GM23338 (cell line): ENCODE results near the gene ABCB6. TPM values are rescaled to one million over a fixed set of nuclear protein-coding genes. Genes with fewer than 3 reads are reported as not detected.

Experiments used
- ATAC-seq: fragments of 200-7000 bp; cut with Tn5 transposase; 3 replicates; pipeline ENCODE4 v1.9.1; 2020
- DNase-seq: peaks from one replicate; pipeline ENCODE4 v3.0.0-alpha.2; 2015; ENCODE audit warnings: low spot score
- H2AFZ ChIP-seq: fragments of 200-600 bp; sonication (generic); 2 replicates; pipeline ENCODE4 v1.8.0; 2016; ENCODE audit warnings: antibody characterized with exemption, mild to moderate bottlenecking, moderate library complexity
- H3F3A ChIP-seq: fragments of 200-600 bp; sonication (generic); replicated peaks from 2 replicates; pipeline ENCODE4 v1.8.0; 2017; ENCODE audit warnings: antibody characterized with exemption, mixed run types, low read depth
- H3K27ac ChIP-seq: fragments of 200-600 bp; sonication (generic); 2 replicates; pipeline ENCODE4 v1.6.1; 2016; ENCODE audit warnings: low read depth
- H3K27me3 ChIP-seq: fragments of 200-600 bp; sonication (generic); 2 replicates; pipeline ENCODE4 v1.8.0; 2016; ENCODE audit warnings: mild to moderate bottlenecking, mixed run types, moderate library complexity; ENCODE audit not compliant: insufficient read depth
- H3K36me3 ChIP-seq: fragments of 200-600 bp; sonication (generic); 2 replicates; pipeline ENCODE4 v1.8.0; 2016; ENCODE audit warnings: mild to moderate bottlenecking; ENCODE audit not compliant: insufficient read depth
- H3K4me1 ChIP-seq: fragments of 200-600 bp; sonication (generic); 2 replicates; pipeline ENCODE4 v1.8.0; 2016; ENCODE audit warnings: mild to moderate bottlenecking, moderate library complexity; ENCODE audit not compliant: insufficient read depth
- H3K4me2 ChIP-seq: fragments of 200-600 bp; sonication (generic); 2 replicates; pipeline ENCODE4 v1.7.1; 2017; ENCODE audit warnings: mixed run types
- H3K4me3 ChIP-seq: fragments of 200-600 bp; sonication (generic); 2 replicates; pipeline ENCODE4 v1.6.1; 2016; ENCODE audit warnings: mixed run types
- H3K79me2 ChIP-seq: fragments of 200-600 bp; sonication (generic); replicated peaks from 2 replicates; pipeline ENCODE4 v1.8.0; 2017; ENCODE audit warnings: mild to moderate bottlenecking; ENCODE audit not compliant: insufficient read depth
- H3K9me2 ChIP-seq: fragments of 200-600 bp; sonication (generic); 2 replicates; pipeline ENCODE4 v1.8.0; 2017; ENCODE audit not compliant: insufficient read depth
- H4K20me1 ChIP-seq: fragments of 200-600 bp; sonication (generic); replicated peaks from 2 replicates; pipeline ENCODE4 v1.8.0; 2017; ENCODE audit warnings: mild to moderate bottlenecking; ENCODE audit not compliant: insufficient read depth
- H3K27ac Mint-ChIP-seq: 2 replicates; pipeline ENCODE4 v1.8.0; 2020; ENCODE audit warnings: inconsistent platforms, mild to moderate bottlenecking, moderate library complexity, mixed read lengths
- H3K27me3 Mint-ChIP-seq: 3 replicates; pipeline ENCODE4 v1.8.0; 2022; ENCODE audit warnings: low read depth, mild to moderate bottlenecking, moderate library complexity, mixed read lengths, inconsistent platforms; ENCODE audit not compliant: insufficient read depth, poor library complexity
- H3K36me3 Mint-ChIP-seq: 3 replicates; pipeline ENCODE4 v1.8.0; 2021; ENCODE audit warnings: low read depth, mild to moderate bottlenecking, inconsistent platforms, moderate library complexity, mixed read lengths
- H3K4me1 Mint-ChIP-seq: 3 replicates; pipeline ENCODE4 v1.8.0; 2020; ENCODE audit warnings: mild to moderate bottlenecking, inconsistent platforms, mixed read lengths
- H3K4me3 Mint-ChIP-seq: 3 replicates; pipeline ENCODE4 v1.8.0; 2021; ENCODE audit warnings: moderate library complexity, mild to moderate bottlenecking, inconsistent platforms, mixed read lengths
- H3K9me3 Mint-ChIP-seq: 3 replicates; pipeline ENCODE4 v1.8.0; 2020; ENCODE audit warnings: moderate library complexity, mild to moderate bottlenecking, inconsistent platforms, mixed read lengths
- CREB1 ChIP-seq: fragments of 250-450 bp; sonication (Bioruptor Pico); IDR thresholded peaks from 2 replicates; pipeline ENCODE4 v1.5.0; 2020; ENCODE audit warnings: low read depth, mild to moderate bottlenecking, moderate library complexity
- EZH2 ChIP-seq: fragments of 200-600 bp; sonication (generic); IDR thresholded peaks from one replicate; pipeline ENCODE4 v1.8.0; 2017; ENCODE audit warnings: antibody characterized with exemption, mild to moderate bottlenecking, low read depth; ENCODE audit not compliant: unreplicated experiment
- EZH2phosphoT487 ChIP-seq: fragments of 200-600 bp; sonication (generic); IDR thresholded peaks from one replicate; pipeline ENCODE4 v1.8.1; 2018; ENCODE audit warnings: antibody characterized with exemption; ENCODE audit not compliant: unreplicated experiment
- JUNB ChIP-seq: IDR thresholded peaks from one replicate; pipeline ENCODE4 v1.6.1; 2016; ENCODE audit warnings: antibody characterized with exemption; ENCODE audit not compliant: unreplicated experiment
- NANOG ChIP-seq: IDR thresholded peaks from 2 replicates; pipeline ENCODE4 v1.6.1; 2016; ENCODE audit warnings: antibody characterized with exemption, borderline replicate concordance
- STAT1 ChIP-seq: IDR thresholded peaks from one replicate; pipeline ENCODE4 v1.6.1; 2016; ENCODE audit warnings: antibody characterized with exemption; ENCODE audit not compliant: unreplicated experiment
- ZNF114 ChIP-seq: fragments of 250-450 bp; sonication (Bioruptor Pico); IDR thresholded peaks from 2 replicates; pipeline ENCODE4 v1.5.0; 2020; ENCODE audit warnings: mild to moderate bottlenecking, moderate library complexity
- polyA plus RNA-seq: library from polyadenylated mRNA; unstranded; fragments of >200 nt; fragmentation: Nextera tagmentation; extraction: Ambion mirVana; gene quantifications from 2 replicates; pipeline ENCODE4 v1.2.1, GENCODE V29; 2016
- total RNA-seq: library from RNA; depleted of rRNA; stranded (reverse); fragments of >200 nt; shearing (Covaris generic); gene quantifications from 2 replicates; pipeline ENCODE4 v1.2.3, GENCODE V29; 2014
- TF ChIP-seq, protein P1 (sequence below), 2 experiments: fragments of 200-600 bp in 1 of 2; sonication (generic) in 1 of 2; conservative IDR thresholded peaks; 2 replicates each; pipeline versions ENCODE4 v1.5.1 to v1.6.1; 2016 to 2017; ENCODE audit warnings: antibody characterized with exemption in 2 of 2, low read depth in 2 of 2, mild to moderate bottlenecking in 2 of 2, moderate library complexity in 1 of 2
- TF ChIP-seq, protein P2 (sequence below): IDR thresholded peaks from one replicate; pipeline ENCODE4 v1.6.1; 2018; ENCODE audit warnings: antibody characterized with exemption; ENCODE audit not compliant: unreplicated experiment
- TF ChIP-seq, protein P3 (sequence below): fragments of 250-450 bp; sonication (Bioruptor Pico); IDR thresholded peaks from 2 replicates; pipeline ENCODE4 v1.5.0; 2020; ENCODE audit warnings: mild to moderate bottlenecking, moderate library complexity
- TF ChIP-seq, protein P4 (sequence below): IDR thresholded peaks from 2 replicates; pipeline ENCODE4 v1.6.1; 2016; ENCODE audit warnings: antibody characterized with exemption

Gene ABCB6
- total and polyA plus RNA-seq, 2 experiments from 2014 or later: 26.2 to 35.1 TPM

DNA sequence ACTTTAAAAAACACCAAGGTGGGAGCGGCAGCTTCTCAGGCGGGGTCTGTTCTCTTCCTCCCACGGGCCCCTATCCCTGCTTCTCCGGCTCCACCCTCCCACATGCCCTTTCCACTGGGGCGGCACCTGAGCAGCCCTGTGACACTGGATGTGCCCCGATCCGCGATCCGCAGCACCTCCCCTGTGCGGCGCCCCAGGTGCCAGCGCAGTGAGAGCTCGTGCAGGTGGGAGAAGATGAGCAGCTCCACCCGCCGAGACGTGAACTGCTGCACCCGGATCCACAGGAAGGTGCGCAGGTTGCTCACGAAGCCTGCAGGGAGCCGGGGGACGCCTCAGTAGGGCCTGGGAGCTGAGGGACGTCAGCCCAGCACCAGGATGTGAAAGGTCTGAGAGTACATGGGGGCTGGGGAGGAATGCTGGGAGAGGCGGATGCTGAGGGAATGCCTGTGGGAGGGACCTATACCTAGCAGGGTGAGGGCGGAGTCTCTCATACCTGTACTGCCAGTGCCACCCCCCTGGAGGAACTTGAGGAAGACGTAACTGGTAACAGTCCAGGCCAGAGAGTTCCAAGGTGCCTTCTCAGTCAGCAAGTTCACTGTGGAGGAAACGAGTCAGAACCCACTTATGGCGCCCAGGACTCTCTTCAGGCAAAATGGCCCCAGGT, 2.8 kb downstream of the ABCB6 start:
- ATAC-seq (no peak), DNase-seq (peak; percentile 54)
- peaks cover 51% of the 10 kb centered on the region for H3K36me3 Mint-ChIP-seq
- H3K4me3 ChIP-seq: no peak overlapping the region
- TF ChIP-seq, protein P1, sequence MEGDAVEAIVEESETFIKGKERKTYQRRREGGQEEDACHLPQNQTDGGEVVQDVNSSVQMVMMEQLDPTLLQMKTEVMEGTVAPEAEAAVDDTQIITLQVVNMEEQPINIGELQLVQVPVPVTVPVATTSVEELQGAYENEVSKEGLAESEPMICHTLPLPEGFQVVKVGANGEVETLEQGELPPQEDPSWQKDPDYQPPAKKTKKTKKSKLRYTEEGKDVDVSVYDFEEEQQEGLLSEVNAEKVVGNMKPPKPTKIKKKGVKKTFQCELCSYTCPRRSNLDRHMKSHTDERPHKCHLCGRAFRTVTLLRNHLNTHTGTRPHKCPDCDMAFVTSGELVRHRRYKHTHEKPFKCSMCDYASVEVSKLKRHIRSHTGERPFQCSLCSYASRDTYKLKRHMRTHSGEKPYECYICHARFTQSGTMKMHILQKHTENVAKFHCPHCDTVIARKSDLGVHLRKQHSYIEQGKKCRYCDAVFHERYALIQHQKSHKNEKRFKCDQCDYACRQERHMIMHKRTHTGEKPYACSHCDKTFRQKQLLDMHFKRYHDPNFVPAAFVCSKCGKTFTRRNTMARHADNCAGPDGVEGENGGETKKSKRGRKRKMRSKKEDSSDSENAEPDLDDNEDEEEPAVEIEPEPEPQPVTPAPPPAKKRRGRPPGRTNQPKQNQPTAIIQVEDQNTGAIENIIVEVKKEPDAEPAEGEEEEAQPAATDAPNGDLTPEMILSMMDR (conservative IDR thresholded peaks at IDR 0.05; ENCODE audit: low read depth in 2 of 2): no peak
- TF ChIP-seq NANOG (no peak), EZH2 (no peak), CREB1 (CRISPR knock-in tag) (no peak), STAT1 (no peak), JUNB (no peak), EZH2phosphoT487 (no peak), ZNF114 (no peak)
- TF ChIP-seq, protein P2, sequence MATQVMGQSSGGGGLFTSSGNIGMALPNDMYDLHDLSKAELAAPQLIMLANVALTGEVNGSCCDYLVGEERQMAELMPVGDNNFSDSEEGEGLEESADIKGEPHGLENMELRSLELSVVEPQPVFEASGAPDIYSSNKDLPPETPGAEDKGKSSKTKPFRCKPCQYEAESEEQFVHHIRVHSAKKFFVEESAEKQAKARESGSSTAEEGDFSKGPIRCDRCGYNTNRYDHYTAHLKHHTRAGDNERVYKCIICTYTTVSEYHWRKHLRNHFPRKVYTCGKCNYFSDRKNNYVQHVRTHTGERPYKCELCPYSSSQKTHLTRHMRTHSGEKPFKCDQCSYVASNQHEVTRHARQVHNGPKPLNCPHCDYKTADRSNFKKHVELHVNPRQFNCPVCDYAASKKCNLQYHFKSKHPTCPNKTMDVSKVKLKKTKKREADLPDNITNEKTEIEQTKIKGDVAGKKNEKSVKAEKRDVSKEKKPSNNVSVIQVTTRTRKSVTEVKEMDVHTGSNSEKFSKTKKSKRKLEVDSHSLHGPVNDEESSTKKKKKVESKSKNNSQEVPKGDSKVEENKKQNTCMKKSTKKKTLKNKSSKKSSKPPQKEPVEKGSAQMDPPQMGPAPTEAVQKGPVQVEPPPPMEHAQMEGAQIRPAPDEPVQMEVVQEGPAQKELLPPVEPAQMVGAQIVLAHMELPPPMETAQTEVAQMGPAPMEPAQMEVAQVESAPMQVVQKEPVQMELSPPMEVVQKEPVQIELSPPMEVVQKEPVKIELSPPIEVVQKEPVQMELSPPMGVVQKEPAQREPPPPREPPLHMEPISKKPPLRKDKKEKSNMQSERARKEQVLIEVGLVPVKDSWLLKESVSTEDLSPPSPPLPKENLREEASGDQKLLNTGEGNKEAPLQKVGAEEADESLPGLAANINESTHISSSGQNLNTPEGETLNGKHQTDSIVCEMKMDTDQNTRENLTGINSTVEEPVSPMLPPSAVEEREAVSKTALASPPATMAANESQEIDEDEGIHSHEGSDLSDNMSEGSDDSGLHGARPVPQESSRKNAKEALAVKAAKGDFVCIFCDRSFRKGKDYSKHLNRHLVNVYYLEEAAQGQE: no peak
- TF ChIP-seq, protein P3, sequence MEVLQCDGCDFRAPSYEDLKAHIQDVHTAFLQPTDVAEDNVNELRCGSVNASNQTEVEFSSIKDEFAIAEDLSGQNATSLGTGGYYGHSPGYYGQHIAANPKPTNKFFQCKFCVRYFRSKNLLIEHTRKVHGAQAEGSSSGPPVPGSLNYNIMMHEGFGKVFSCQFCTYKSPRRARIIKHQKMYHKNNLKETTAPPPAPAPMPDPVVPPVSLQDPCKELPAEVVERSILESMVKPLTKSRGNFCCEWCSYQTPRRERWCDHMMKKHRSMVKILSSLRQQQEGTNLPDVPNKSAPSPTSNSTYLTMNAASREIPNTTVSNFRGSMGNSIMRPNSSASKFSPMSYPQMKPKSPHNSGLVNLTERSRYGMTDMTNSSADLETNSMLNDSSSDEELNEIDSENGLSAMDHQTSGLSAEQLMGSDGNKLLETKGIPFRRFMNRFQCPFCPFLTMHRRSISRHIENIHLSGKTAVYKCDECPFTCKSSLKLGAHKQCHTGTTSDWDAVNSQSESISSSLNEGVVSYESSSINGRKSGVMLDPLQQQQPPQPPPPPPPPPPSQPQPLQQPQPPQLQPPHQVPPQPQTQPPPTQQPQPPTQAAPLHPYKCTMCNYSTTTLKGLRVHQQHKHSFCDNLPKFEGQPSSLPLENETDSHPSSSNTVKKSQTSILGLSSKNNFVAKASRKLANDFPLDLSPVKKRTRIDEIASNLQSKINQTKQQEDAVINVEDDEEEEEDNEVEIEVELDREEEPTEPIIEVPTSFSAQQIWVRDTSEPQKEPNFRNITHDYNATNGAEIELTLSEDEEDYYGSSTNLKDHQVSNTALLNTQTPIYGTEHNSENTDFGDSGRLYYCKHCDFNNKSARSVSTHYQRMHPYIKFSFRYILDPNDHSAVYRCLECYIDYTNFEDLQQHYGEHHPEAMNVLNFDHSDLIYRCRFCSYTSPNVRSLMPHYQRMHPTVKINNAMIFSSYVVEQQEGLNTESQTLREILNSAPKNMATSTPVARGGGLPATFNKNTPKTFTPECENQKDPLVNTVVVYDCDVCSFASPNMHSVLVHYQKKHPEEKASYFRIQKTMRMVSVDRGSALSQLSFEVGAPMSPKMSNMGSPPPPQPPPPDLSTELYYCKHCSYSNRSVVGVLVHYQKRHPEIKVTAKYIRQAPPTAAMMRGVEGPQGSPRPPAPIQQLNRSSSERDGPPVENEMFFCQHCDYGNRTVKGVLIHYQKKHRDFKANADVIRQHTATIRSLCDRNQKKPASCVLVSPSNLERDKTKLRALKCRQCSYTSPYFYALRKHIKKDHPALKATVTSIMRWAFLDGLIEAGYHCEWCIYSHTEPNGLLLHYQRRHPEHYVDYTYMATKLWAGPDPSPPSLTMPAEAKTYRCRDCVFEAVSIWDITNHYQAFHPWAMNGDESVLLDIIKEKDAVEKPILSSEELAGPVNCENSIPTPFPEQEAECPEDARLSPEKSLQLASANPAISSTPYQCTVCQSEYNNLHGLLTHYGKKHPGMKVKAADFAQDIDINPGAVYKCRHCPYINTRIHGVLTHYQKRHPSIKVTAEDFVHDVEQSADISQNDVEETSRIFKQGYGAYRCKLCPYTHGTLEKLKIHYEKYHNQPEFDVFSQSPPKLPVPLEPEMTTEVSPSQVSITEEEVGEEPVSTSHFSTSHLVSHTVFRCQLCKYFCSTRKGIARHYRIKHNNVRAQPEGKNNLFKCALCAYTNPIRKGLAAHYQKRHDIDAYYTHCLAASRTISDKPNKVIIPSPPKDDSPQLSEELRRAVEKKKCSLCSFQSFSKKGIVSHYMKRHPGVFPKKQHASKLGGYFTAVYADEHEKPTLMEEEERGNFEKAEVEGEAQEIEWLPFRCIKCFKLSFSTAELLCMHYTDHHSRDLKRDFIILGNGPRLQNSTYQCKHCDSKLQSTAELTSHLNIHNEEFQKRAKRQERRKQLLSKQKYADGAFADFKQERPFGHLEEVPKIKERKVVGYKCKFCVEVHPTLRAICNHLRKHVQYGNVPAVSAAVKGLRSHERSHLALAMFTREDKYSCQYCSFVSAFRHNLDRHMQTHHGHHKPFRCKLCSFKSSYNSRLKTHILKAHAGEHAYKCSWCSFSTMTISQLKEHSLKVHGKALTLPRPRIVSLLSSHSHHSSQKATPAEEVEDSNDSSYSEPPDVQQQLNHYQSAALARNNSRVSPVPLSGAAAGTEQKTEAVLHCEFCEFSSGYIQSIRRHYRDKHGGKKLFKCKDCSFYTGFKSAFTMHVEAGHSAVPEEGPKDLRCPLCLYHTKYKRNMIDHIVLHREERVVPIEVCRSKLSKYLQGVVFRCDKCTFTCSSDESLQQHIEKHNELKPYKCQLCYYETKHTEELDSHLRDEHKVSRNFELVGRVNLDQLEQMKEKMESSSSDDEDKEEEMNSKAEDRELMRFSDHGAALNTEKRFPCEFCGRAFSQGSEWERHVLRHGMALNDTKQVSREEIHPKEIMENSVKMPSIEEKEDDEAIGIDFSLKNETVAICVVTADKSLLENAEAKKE (CRISPR knock-in tag): no peak
- TF ChIP-seq, protein P4, sequence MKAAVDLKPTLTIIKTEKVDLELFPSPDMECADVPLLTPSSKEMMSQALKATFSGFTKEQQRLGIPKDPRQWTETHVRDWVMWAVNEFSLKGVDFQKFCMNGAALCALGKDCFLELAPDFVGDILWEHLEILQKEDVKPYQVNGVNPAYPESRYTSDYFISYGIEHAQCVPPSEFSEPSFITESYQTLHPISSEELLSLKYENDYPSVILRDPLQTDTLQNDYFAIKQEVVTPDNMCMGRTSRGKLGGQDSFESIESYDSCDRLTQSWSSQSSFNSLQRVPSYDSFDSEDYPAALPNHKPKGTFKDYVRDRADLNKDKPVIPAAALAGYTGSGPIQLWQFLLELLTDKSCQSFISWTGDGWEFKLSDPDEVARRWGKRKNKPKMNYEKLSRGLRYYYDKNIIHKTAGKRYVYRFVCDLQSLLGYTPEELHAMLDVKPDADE: no peak
- no peaks in the 10 kb centered on the region for H3K27me3 ChIP-seq
- peaks cover 17% of the 10 kb centered on the region for H3K27me3 Mint-ChIP-seq
- peak overlapping the region; percentile 40; the same call in 1 of the 2 replicates for H3K27ac Mint-ChIP-seq
- H3K27ac ChIP-seq: no peak overlapping the region
- no peaks in the 10 kb centered on the region for H3K9me3 Mint-ChIP-seq
- peaks cover 17% of the 10 kb centered on the region for H3K4me1 ChIP-seq
- no peaks in the 10 kb centered on the region for H3K79me2 ChIP-seq
- H4K20me1 ChIP-seq: no peaks in the 10 kb centered on the region
- H3K4me3 Mint-ChIP-seq: peak overlapping the region; percentile 46; the same call in 1 of the 3 replicates
- H3K4me1 Mint-ChIP-seq: peaks cover 21% of the 10 kb centered on the region
- H3K4me2 ChIP-seq: no peak overlapping the region
- H2AFZ ChIP-seq: no peak overlapping the region
- H3K9me2 ChIP-seq: no peaks in the 10 kb centered on the region
- H3K36me3 ChIP-seq: no peaks in the 10 kb centered on the region; the same call in 1 of the 2 replicates
- peaks cover 9% of the 10 kb centered on the region; the same call in 1 of the 2 replicates for H3F3A ChIP-seq
